Measurements from ENCODE around the gene TTC38. TPM values are rescaled to one million over a fixed set of nuclear protein-coding genes. Genes with fewer than 3 reads are reported as not detected.

The TTC38 gene
- total and polyA plus RNA-seq, 2 donors = 4.6 to 10.3 TPM

GRCh38 chr22:46280063-46280817 is 12.4 kb downstream of the TTC38 start:
- no peak overlapping the region for H3K27ac ChIP-seq (ENCODE audit: low read depth in 1 of 2, low read length in 1 of 2)
- H3K4me3 ChIP-seq (ENCODE audit: low read length in 2 of 2) = no peak overlapping the region
- no peaks in the 10 kb centered on the region for H3K4me1 ChIP-seq (ENCODE audit: control insufficient read depth in 2 of 2, insufficient read depth in 2 of 2, low read length in 2 of 2)
- H3K27me3 ChIP-seq (ENCODE audit: control insufficient read depth in 2 of 2, insufficient read depth in 1 of 2, low read length in 1 of 2) = no peaks in the 10 kb centered on the region
- H3K9me3 ChIP-seq (ENCODE audit: control insufficient read depth in 2 of 2, insufficient read depth in 1 of 2, low read length in 1 of 2) = no peaks in the 10 kb centered on the region
- WGBS = 97% methylated on average over 12 of the region's 12 CpGs
- DNase-seq (ENCODE audit: low read depth in 6 of 9, low spot score in 9 of 9) = no peak
- H3K36me3 ChIP-seq (ENCODE audit: control insufficient read depth in 2 of 2, insufficient read depth in 2 of 2, low read length in 1 of 2) = no peaks in the 10 kb centered on the region

DNA sequence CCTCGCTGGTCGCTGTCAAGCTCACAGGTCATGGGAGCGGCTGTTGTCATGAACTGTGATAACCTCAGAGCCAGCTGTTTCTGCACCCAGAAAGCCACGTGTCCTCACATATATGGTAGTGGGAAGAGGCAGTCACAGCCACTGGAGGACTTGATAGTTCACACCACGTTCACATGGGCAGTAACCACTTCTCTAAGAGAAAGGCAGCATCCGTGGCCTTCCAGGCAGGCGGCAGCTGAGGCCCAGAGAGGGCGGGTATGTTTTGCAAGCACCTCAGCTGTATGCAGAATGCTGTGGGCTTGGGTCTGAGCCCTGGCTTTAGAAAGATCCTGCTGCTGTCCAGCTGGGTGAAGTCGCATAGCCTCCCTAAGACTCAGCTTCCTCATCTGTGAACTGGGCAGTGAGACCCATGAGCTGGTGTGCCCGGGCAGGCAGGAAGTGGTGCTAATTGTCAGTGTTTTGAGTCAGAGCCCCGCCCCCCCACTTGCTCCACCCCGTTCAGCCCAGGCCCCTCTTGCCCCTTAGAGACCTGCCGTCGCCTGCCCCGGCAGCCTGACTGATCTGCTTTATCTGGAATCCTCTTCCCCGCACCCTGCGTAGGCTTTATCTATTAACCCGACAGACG is 13.3 kb downstream of the TTC38 start:
- H3K27me3 ChIP-seq (ENCODE audit: control insufficient read depth in 2 of 2, insufficient read depth in 1 of 2, low read length in 1 of 2) = no peaks in the 10 kb centered on the region
- whole genome bisulfite sequencing = 92% methylated on average over 19 of the region's 19 CpGs
- H3K27ac ChIP-seq (ENCODE audit: low read depth in 1 of 2, low read length in 1 of 2) = no peak overlapping the region
- no peak overlapping the region for H3K4me3 ChIP-seq (ENCODE audit: low read length in 2 of 2)
- H3K36me3 ChIP-seq (ENCODE audit: control insufficient read depth in 2 of 2, insufficient read depth in 2 of 2, low read length in 1 of 2) = no peaks in the 10 kb centered on the region
- H3K4me1 ChIP-seq (ENCODE audit: control insufficient read depth in 2 of 2, insufficient read depth in 2 of 2, low read length in 2 of 2) = no peaks in the 10 kb centered on the region
- no peak for DNase-seq (ENCODE audit: low read depth in 6 of 9, low spot score in 9 of 9)
- H3K9me3 ChIP-seq (ENCODE audit: control insufficient read depth in 2 of 2, insufficient read depth in 1 of 2, low read length in 1 of 2) = no peaks in the 10 kb centered on the region

- Histone ChIP-seq H3K4me1 (ENCODE audit: control insufficient read depth in 2 of 2, insufficient read depth in 2 of 2, low read length in 2 of 2) (no peaks in the 10 kb centered on the region), H3K27ac (ENCODE audit: low read depth in 1 of 2, low read length in 1 of 2) (no peak overlapping the region), H3K27me3 (ENCODE audit: control insufficient read depth in 2 of 2, insufficient read depth in 1 of 2, low read length in 1 of 2) (no peaks in the 10 kb centered on the region), H3K4me3 (ENCODE audit: low read length in 2 of 2) (no peak overlapping the region), H3K9me3 (ENCODE audit: control insufficient read depth in 2 of 2, insufficient read depth in 1 of 2, low read length in 1 of 2) (no peaks in the 10 kb centered on the region), H3K36me3 (ENCODE audit: control insufficient read depth in 2 of 2, insufficient read depth in 2 of 2, low read length in 1 of 2) (no peaks in the 10 kb centered on the region)
- 98% methylated on average over 13 of the region's 13 CpGs for WGBS
- DNase-seq (ENCODE audit: low read depth in 6 of 9, low spot score in 9 of 9) = no peak
Measured at GRCh38 chr22:46281866-46282678, 14.3 kb downstream of the TTC38 start.

DNA sequence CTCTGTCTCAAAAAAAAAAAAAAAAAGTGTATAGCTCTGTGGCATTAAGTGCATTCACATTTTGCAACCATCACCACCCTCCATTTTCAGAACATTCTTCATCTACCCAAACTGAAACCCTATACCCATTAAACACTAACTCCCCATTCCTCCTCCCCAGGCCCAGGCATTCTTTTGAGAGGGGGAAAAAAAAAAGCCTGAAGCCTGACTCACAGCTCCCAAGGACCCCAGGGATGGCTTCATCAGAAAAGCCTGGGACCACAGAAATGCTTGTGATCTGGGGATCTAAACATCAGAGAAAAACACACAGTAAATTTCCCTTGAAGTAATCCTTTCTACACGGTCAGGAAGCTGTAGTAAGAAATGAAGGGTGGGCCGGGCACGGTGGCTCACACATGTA is 18.2 kb downstream of the TTC38 start:
- Histone ChIP-seq H3K36me3 (ENCODE audit: control insufficient read depth in 2 of 2, insufficient read depth in 2 of 2, low read length in 1 of 2) (no peaks in the 10 kb centered on the region), H3K9me3 (ENCODE audit: control insufficient read depth in 2 of 2, insufficient read depth in 1 of 2, low read length in 1 of 2) (no peaks in the 10 kb centered on the region), H3K27ac (ENCODE audit: low read depth in 1 of 2, low read length in 1 of 2) (no peak overlapping the region), H3K4me1 (ENCODE audit: control insufficient read depth in 2 of 2, insufficient read depth in 2 of 2, low read length in 2 of 2) (peaks cover 0 to 7% of the 10 kb centered on the region in 2 donors), H3K27me3 (ENCODE audit: control insufficient read depth in 2 of 2, insufficient read depth in 1 of 2, low read length in 1 of 2) (peaks cover 0 to 6% of the 10 kb centered on the region in 2 donors), H3K4me3 (ENCODE audit: low read length in 2 of 2) (no peak overlapping the region)
- DNase-seq (ENCODE audit: low read depth in 6 of 9, low spot score in 9 of 9) = no peak
- 89% methylated on average over 3 of the region's 3 CpGs for WGBS

DNA sequence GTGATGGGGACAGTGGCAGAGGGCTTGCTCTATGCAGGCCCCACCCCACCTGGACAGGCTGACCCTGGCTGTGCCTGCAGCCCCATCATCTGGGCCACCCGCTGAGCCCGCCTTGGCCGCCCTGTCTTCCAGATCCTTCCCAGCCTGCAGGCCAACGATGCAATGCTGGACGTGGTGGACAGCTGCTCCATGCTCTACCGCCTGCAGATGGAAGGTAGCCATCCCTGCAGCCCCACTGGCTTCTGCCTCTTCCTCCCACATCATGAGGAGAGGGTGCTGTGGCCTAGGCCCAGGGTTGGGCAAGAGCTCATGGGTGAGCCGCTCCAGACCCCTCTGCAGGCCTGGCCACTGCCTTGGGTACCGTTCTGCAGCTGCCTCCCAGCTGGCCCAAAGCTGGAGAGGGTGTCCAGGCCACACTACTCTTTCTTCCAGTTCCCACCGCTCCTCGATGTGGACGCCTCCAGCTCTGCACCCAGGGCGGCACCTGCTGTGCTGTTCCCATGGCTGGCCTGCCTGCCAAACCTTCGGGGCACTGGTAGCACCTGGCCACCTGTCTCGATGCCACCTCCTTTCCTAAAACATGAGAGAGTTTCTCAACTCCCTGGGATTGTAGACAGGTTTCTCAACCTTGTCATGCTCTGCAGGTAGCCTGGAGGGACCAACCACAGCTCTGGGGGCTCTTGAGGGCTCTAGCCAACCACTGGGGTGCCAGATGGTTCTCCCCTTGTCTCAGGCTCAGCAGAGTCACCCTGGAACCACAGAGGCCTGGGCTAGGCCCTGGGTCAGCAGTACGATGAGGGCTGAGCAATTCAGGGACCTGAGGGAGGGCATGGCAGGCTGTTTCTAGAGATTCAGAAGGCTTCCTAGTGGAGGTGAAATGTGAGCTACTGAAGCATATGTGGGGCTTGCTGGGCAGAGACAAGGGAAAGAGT is 19.4 kb downstream of the TTC38 start:
- Histone ChIP-seq H3K4me3 (ENCODE audit: low read length in 2 of 2) (no peak overlapping the region), H3K36me3 (ENCODE audit: control insufficient read depth in 2 of 2, insufficient read depth in 2 of 2, low read length in 1 of 2) (no peaks in the 10 kb centered on the region), H3K27me3 (ENCODE audit: control insufficient read depth in 2 of 2, insufficient read depth in 1 of 2, low read length in 1 of 2) (peaks cover 0 to 6% of the 10 kb centered on the region in 2 donors), H3K4me1 (ENCODE audit: control insufficient read depth in 2 of 2, insufficient read depth in 2 of 2, low read length in 2 of 2) (peaks cover 0 to 7% of the 10 kb centered on the region in 2 donors), H3K27ac (ENCODE audit: low read depth in 1 of 2, low read length in 1 of 2) (no peak overlapping the region), H3K9me3 (ENCODE audit: control insufficient read depth in 2 of 2, insufficient read depth in 1 of 2, low read length in 1 of 2) (peaks cover 0 to 4% of the 10 kb centered on the region in 2 donors)
- no peak for DNase-seq (ENCODE audit: low read depth in 6 of 9, low spot score in 9 of 9)
- 96% methylated on average over 15 of the region's 15 CpGs for WGBS

- Histone ChIP-seq H3K36me3 (ENCODE audit: control insufficient read depth in 2 of 2, insufficient read depth in 2 of 2, low read length in 1 of 2) (no peaks in the 10 kb centered on the region), H3K4me1 (ENCODE audit: control insufficient read depth in 2 of 2, insufficient read depth in 2 of 2, low read length in 2 of 2) (peaks cover 4 to 13% of the 10 kb centered on the region in 2 donors), H3K27ac (ENCODE audit: low read depth in 1 of 2, low read length in 1 of 2) (no peak overlapping the region), H3K27me3 (ENCODE audit: control insufficient read depth in 2 of 2, insufficient read depth in 1 of 2, low read length in 1 of 2) (peaks cover 0 to 6% of the 10 kb centered on the region in 2 donors), H3K4me3 (ENCODE audit: low read length in 2 of 2) (no peak overlapping the region), H3K9me3 (ENCODE audit: control insufficient read depth in 2 of 2, insufficient read depth in 1 of 2, low read length in 1 of 2) (peaks cover 0 to 4% of the 10 kb centered on the region in 2 donors)
- DNase-seq (ENCODE audit: low read depth in 6 of 9, low spot score in 9 of 9) = no peak
- 54% methylated on average over 24 of the region's 24 CpGs for WGBS
Measured at GRCh38 chr22:46287873-46288751, 20.3 kb downstream of the TTC38 start.

GRCh38 chr22:46288846-46289243 is 21.0 kb downstream of the TTC38 start:
- peaks cover 11 to 21% of the 10 kb centered on the region in 2 donors for H3K4me1 ChIP-seq (ENCODE audit: control insufficient read depth in 2 of 2, insufficient read depth in 2 of 2, low read length in 2 of 2)
- H3K27me3 ChIP-seq (ENCODE audit: control insufficient read depth in 2 of 2, insufficient read depth in 1 of 2, low read length in 1 of 2) = peaks cover 0 to 6% of the 10 kb centered on the region in 2 donors
- no peak overlapping the region for H3K27ac ChIP-seq (ENCODE audit: low read depth in 1 of 2, low read length in 1 of 2)
- H3K9me3 ChIP-seq (ENCODE audit: control insufficient read depth in 2 of 2, insufficient read depth in 1 of 2, low read length in 1 of 2) = peaks cover 0 to 4% of the 10 kb centered on the region in 2 donors
- H3K36me3 ChIP-seq (ENCODE audit: control insufficient read depth in 2 of 2, insufficient read depth in 2 of 2, low read length in 1 of 2) = no peaks in the 10 kb centered on the region
- no peak for DNase-seq (ENCODE audit: low read depth in 6 of 9, low spot score in 9 of 9)
- no peak overlapping the region for H3K4me3 ChIP-seq (ENCODE audit: low read length in 2 of 2)
- WGBS = 97% methylated on average over 7 of the region's 7 CpGs
